DMS53 treated with DMSO at 0.1 percent for 48 hours (cell line): ENCODE results near the gene MRPL38.
"Not testable (repeated sequence)": the region's sequence is repeated elsewhere in the genome, so short reads cannot be mapped to it uniquely, and the experiment has no call there.

Experiments
- DNase-seq: peaks from one replicate; lab custom pipeline; 2025; ENCODE audit not compliant: unreplicated experiment; lab: John Stamatoyannopoulos, UW

Gene MRPL38

GRCh38 chr17:75855310-75856061 lies 49.2 kb downstream of the MRPL38 start, which contains the start of gene WBP2:
Gene WBP2, minus strand, starts transcription at chr17:75855335. Its CDS starts 38 bp downstream, at chr17:75855297.
- DNase-seq = peak; percentile 99

GRCh38 chr17:75854881-75855309 lies 49.8 kb downstream of the MRPL38 start:
- no peak for DNase-seq

GRCh38 chr17:75854101-75854748 lies 50.5 kb downstream of the MRPL38 start:
- no peak for DNase-seq

- DNase-seq = no peak
These were observed 51.3 kb downstream of the MRPL38 start for GRCh38 chr17:75853433-75853832.

- not testable (repeated sequence) for DNase-seq
These were observed 53.0 kb downstream of the MRPL38 start for GRCh38 chr17:75851693-75851991.

GRCh38 chr17:75850928-75851692 lies 53.6 kb downstream of the MRPL38 start:
- no peak for DNase-seq

- no peak for DNase-seq
These were observed 55.0 kb downstream of the MRPL38 start for GRCh38 chr17:75849724-75850123.

- DNase-seq = no peak
These were observed 55.4 kb downstream of the MRPL38 start for GRCh38 chr17:75849279-75849646.
